ENCODE results near the gene FNDC3B.

Gene FNDC3B

GRCh38 chr3:172213904-172214303 is 174.5 kb downstream of the FNDC3B start:
- DNase-seq (ENCODE audit: low read depth), result no peak

GRCh38 chr3:172216267-172216666 is 176.9 kb downstream of the FNDC3B start:
- DNase-seq (ENCODE audit: low read depth), result no peak

GRCh38 chr3:172216911-172217310 is 177.5 kb downstream of the FNDC3B start:
- DNase-seq (ENCODE audit: low read depth), result no peak

- no peak for DNase-seq (ENCODE audit: low read depth)
These were observed 178.5 kb downstream of the FNDC3B start for GRCh38 chr3:172217877-172218276.

GRCh38 chr3:172218350-172219323 is 179.3 kb downstream of the FNDC3B start:
- DNase-seq (ENCODE audit: low read depth), result no peak

GRCh38 chr3:172219750-172220149 is 180.4 kb downstream of the FNDC3B start:
- DNase-seq (ENCODE audit: low read depth), result no peak

- no peak for DNase-seq (ENCODE audit: low read depth)
These were observed 182.2 kb downstream of the FNDC3B start for GRCh38 chr3:172221547-172221946.

GRCh38 chr3:172222478-172223071 is 183.2 kb downstream of the FNDC3B start:
- no peak for DNase-seq (ENCODE audit: low read depth)

- DNase-seq (ENCODE audit: low read depth), result no peak
These were observed 184.5 kb downstream of the FNDC3B start for GRCh38 chr3:172223870-172224269.

GRCh38 chr3:172224560-172225214 is 185.3 kb downstream of the FNDC3B start:
- DNase-seq (ENCODE audit: low read depth), result no peak

GRCh38 chr3:172225215-172225707 is 185.9 kb downstream of the FNDC3B start:
- no peak for DNase-seq (ENCODE audit: low read depth)

- no peak for DNase-seq (ENCODE audit: low read depth)
These were observed 187.5 kb downstream of the FNDC3B start for GRCh38 chr3:172226831-172227230.

GRCh38 chr3:172227340-172228035 is 188.1 kb downstream of the FNDC3B start:
- no peak for DNase-seq (ENCODE audit: low read depth)

GRCh38 chr3:172228036-172228415 is 188.6 kb downstream of the FNDC3B start:
- no peak for DNase-seq (ENCODE audit: low read depth)

- DNase-seq (ENCODE audit: low read depth), result no peak
These were observed 190.1 kb downstream of the FNDC3B start for GRCh38 chr3:172229462-172229861.

- no peak for DNase-seq (ENCODE audit: low read depth)
These were observed 192.0 kb downstream of the FNDC3B start for GRCh38 chr3:172231318-172231901.

- no peak for DNase-seq (ENCODE audit: low read depth)
These were observed 193.3 kb downstream of the FNDC3B start for GRCh38 chr3:172232579-172233212.

GRCh38 chr3:172233474-172234277 is 194.3 kb downstream of the FNDC3B start:
- no peak for DNase-seq (ENCODE audit: low read depth)

- no peak for DNase-seq (ENCODE audit: low read depth)
These were observed 196.3 kb downstream of the FNDC3B start for GRCh38 chr3:172235698-172236097.

Measured in activated gamma-delta T cell treated with anti-CD3 and anti-CD28 coated beads, Interleukin-2, amount 50 U/mL, for 16 hours (primary cell).